Mesendoderm (in vitro differentiated cells): ENCODE results near the gene ERP27.

Experiments used
- DNase-seq: peaks from one replicate; pipeline ENCODE4 v3.0.0; 2013
- H2AK5ac ChIP-seq: 2 replicates; pipeline ENCODE4 v1.6.1; 2013; ENCODE audit warnings: low read length, inconsistent platforms
- H2BK120ac ChIP-seq: 2 replicates; pipeline ENCODE4 v1.6.1; 2013; ENCODE audit warnings: low read depth, mild to moderate bottlenecking, low read length, moderate library complexity, mixed read lengths
- H2BK15ac ChIP-seq: replicated peaks from 2 replicates; pipeline ENCODE4 v1.6.1; 2013; ENCODE audit warnings: low read depth, mild to moderate bottlenecking, moderate library complexity
- H2BK5ac ChIP-seq: 2 replicates; pipeline ENCODE4 v1.6.1; 2013; ENCODE audit warnings: low read length, inconsistent platforms
- H3K18ac ChIP-seq: 2 replicates; pipeline ENCODE4 v1.6.1; 2013; ENCODE audit warnings: mild to moderate bottlenecking, low read length, mixed read lengths
- H3K23ac ChIP-seq: one replicate; pipeline ENCODE4 v1.6.1; 2013; ENCODE audit warnings: low read length
- H3K27ac ChIP-seq: 2 replicates; pipeline ENCODE4 v1.5.1; 2013; ENCODE audit warnings: low read depth, mild to moderate bottlenecking, inconsistent platforms, low read length, moderate library complexity
- H3K27me3 ChIP-seq: 2 replicates; pipeline ENCODE4 v1.6.1; 2013; ENCODE audit warnings: low read length, control low read depth, mild to moderate bottlenecking, inconsistent platforms; ENCODE audit not compliant: insufficient read depth, poor library complexity
- H3K36me3 ChIP-seq: 2 replicates; pipeline ENCODE4 v1.6.1; 2013; ENCODE audit warnings: low read length, inconsistent platforms; ENCODE audit not compliant: control insufficient read depth, insufficient read depth
- H3K4ac ChIP-seq: one replicate; pipeline ENCODE4 v1.6.1; 2013; ENCODE audit warnings: low read depth, mild to moderate bottlenecking, low read length, moderate library complexity
- H3K4me1 ChIP-seq: 2 replicates; pipeline ENCODE4 v1.6.1; 2013; ENCODE audit warnings: low read depth, low read length, inconsistent platforms; ENCODE audit not compliant: control insufficient read depth
- H3K4me2 ChIP-seq: 2 replicates; pipeline ENCODE4 v1.6.1; 2013; ENCODE audit warnings: low read length
- H3K4me3 ChIP-seq: 2 replicates; pipeline ENCODE4 v1.5.1; 2013; ENCODE audit warnings: mild to moderate bottlenecking, low read length
- H3K56ac ChIP-seq: one replicate; pipeline ENCODE4 v1.6.1; 2013; ENCODE audit warnings: low read length
- H3K79me1 ChIP-seq: 2 replicates; pipeline ENCODE4 v1.6.1; 2013; ENCODE audit warnings: low read length, inconsistent platforms
- H3K79me2 ChIP-seq: 2 replicates; pipeline ENCODE4 v1.6.1; 2013; ENCODE audit warnings: mild to moderate bottlenecking, low read length; ENCODE audit not compliant: control insufficient read depth, insufficient read depth
- H3K9ac ChIP-seq: 2 replicates; pipeline ENCODE4 v1.6.1; 2013; ENCODE audit warnings: low read length, inconsistent platforms
- H4K5ac ChIP-seq: one replicate; pipeline ENCODE4 v1.6.1; 2013; ENCODE audit warnings: low read length
- H4K8ac ChIP-seq: one replicate; pipeline ENCODE4 v1.6.1; 2013; ENCODE audit warnings: low read depth, mild to moderate bottlenecking, control low read depth, low read length, moderate library complexity
- whole genome bisulfite sequencing: extraction: QIAGEN DNeasy Blood & Tissue Kit; methylation state at CpG from one replicate; pipeline ENCODE4 v1.1.7; 2013; ENCODE audit warnings: low lambda C conversion rate, missing lambda C conversion rate; ENCODE audit not compliant: insufficient coverage; ENCODE audit errors: extremely low coverage; 5-methylcytosine and 5-hydroxymethylcytosine counted together

Gene ERP27

DNA sequence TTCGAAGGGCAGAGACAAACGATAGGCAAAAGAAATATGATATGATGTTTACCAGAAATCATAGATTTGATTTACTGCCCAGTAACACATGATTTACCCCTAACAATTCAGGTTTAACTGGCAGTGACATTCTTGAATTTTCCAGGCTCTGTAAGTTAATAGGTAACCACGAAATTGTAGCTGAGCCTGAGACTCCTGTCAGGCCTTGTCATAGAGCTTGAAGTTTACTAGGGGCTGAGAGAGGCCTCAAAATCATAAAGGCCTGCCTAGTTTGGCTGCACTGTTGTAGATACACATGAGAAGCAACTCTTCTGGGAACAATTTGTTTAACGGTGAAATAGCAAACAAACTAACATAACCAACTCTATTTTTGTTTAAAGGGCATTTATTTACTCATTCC, 3.3 kb downstream of the ERP27 start:
- WGBS, result no CpG with 5 or more reads among the region's 4 CpGs
- Histone ChIP-seq H2BK15ac (no peak overlapping the region), H3K9ac (no peak overlapping the region), H3K4me3 (no peak overlapping the region), H3K36me3 (no peaks in the 10 kb centered on the region), H3K27me3 (no peaks in the 10 kb centered on the region), H4K5ac (no peak overlapping the region), H3K4me2 (no peak overlapping the region), H3K79me1 (no peaks in the 10 kb centered on the region), H2BK120ac (no peak overlapping the region), H4K8ac (no peak overlapping the region), H2BK5ac (no peak overlapping the region), H3K4me1 (no peaks in the 10 kb centered on the region), H3K79me2 (no peaks in the 10 kb centered on the region), H3K18ac (no peak overlapping the region), H3K56ac (no peak overlapping the region), H2AK5ac (no peak overlapping the region), H3K23ac (no peak overlapping the region), H3K27ac (no peak overlapping the region), H3K4ac (no peak overlapping the region)
- DNase-seq, result no peak

DNA sequence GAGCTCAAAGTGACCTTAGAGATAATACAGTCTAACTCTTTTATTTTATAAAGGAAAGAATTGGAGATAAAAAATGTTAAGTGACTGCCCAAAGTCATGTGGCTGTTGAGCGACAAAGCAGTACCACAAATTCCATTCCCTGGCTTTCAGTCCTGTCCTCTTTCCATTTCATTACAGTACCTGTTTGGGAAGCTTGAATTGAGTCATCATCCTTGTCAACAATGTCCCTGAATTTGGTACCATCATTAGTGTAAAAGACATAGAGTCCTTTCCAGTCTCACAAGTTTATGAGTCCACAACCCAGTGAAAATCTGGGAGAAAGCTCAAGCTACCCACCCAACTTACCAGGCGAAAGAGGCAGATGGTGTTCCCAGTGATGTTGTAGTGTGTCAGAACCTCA, 3.8 kb downstream of the ERP27 start:
- Histone ChIP-seq H4K5ac (no peak overlapping the region), H3K27ac (no peak overlapping the region), H4K8ac (no peak overlapping the region), H3K79me2 (no peaks in the 10 kb centered on the region), H3K4ac (no peak overlapping the region), H2BK120ac (no peak overlapping the region), H3K4me2 (no peak overlapping the region), H2AK5ac (no peak overlapping the region), H3K23ac (no peak overlapping the region), H2BK15ac (no peak overlapping the region), H3K18ac (no peak overlapping the region), H2BK5ac (no peak overlapping the region), H3K56ac (no peak overlapping the region), H3K4me1 (no peaks in the 10 kb centered on the region), H3K9ac (no peak overlapping the region), H3K36me3 (no peaks in the 10 kb centered on the region), H3K4me3 (no peak overlapping the region), H3K27me3 (no peaks in the 10 kb centered on the region), H3K79me1 (no peaks in the 10 kb centered on the region)
- no CpG with 5 or more reads among the region's 2 CpGs for WGBS
- no peak for DNase-seq

DNA sequence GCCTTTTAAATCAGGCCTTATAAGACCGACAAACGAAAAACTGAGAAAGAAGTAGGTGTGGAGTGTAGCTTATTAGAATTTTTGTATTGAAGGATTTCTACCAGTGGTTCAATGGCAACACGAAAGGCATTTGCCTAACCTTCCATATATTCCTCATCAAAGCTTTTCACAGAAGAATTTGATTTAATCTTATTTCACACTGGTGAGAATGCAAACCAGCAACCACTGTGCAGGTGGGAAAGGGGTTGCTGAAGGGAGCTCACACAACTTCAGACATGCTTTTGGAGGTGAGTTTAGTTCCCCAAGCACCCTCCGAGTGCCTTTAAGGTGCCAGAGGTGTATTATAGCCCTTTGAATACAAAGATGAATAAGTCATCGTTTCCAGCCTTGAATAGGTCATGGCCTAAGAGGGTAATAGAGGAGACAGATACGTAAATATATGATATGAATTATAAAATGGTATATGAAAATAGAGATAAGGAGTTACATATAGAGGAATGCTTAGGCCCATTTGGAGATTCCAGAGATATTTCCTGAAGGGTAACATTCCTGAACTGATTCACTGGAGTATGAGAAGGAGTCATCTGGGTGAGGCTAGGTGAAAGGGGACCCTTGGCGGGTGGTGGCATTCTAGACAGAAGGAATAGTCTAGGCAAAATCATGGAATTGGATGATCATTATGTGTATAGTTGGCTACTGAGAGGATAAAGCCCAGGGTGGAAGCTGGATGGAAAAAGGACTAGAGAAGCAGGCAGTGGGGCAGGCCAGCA, 6.4 kb downstream of the ERP27 start:
- H2BK120ac ChIP-seq, result no peak overlapping the region
- no peak for DNase-seq
- no peaks in the 10 kb centered on the region for H3K79me1 ChIP-seq
- H3K4ac ChIP-seq, result no peak overlapping the region
- no peak overlapping the region for H3K56ac ChIP-seq
- no peak overlapping the region for H3K4me3 ChIP-seq
- H3K9ac ChIP-seq, result no peak overlapping the region
- H3K36me3 ChIP-seq, result no peaks in the 10 kb centered on the region
- no peak overlapping the region for H3K23ac ChIP-seq
- no peak overlapping the region for H2BK5ac ChIP-seq
- H3K27ac ChIP-seq, result no peak overlapping the region
- no peak overlapping the region for H4K5ac ChIP-seq
- no peak overlapping the region for H4K8ac ChIP-seq
- no peak overlapping the region for H3K4me2 ChIP-seq
- H3K27me3 ChIP-seq, result no peaks in the 10 kb centered on the region
- no peak overlapping the region for H2BK15ac ChIP-seq
- no peak overlapping the region for H3K18ac ChIP-seq
- H2AK5ac ChIP-seq, result no peak overlapping the region
- H3K4me1 ChIP-seq, result no peaks in the 10 kb centered on the region
- H3K79me2 ChIP-seq, result no peaks in the 10 kb centered on the region
- WGBS, result 100% methylated on average over 1 of the region's 7 CpGs

DNA sequence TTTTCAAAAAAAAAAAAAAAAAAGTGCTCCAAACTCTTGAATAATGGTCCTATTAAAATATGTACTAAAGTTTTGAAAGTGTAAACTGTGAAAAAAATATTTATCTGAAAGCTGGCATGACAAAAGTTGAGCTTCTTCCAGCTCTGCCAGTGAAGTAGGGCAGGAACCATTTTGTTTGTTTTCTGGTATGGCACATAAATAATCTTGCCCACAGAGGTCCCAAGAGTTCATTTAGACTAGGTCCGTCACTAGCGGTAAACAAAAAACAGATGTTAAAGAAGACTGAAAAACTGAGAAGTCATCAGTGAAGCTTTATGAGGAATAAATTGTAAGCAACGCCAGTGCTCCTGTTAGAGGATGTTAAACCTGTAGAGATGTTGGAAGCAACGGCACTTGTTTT, 7.0 kb downstream of the ERP27 start:
- Histone ChIP-seq H3K23ac (no peak overlapping the region), H4K8ac (no peak overlapping the region), H4K5ac (no peak overlapping the region), H2AK5ac (no peak overlapping the region), H2BK15ac (no peak overlapping the region), H3K4me2 (no peak overlapping the region), H3K4ac (no peak overlapping the region), H3K27ac (no peak overlapping the region), H2BK5ac (no peak overlapping the region), H3K27me3 (no peaks in the 10 kb centered on the region), H3K4me3 (no peak overlapping the region), H3K36me3 (no peaks in the 10 kb centered on the region), H3K9ac (no peak overlapping the region), H3K56ac (no peak overlapping the region), H3K79me1 (no peaks in the 10 kb centered on the region), H3K79me2 (no peaks in the 10 kb centered on the region), H3K18ac (no peak overlapping the region), H2BK120ac (no peak overlapping the region), H3K4me1 (no peaks in the 10 kb centered on the region)
- no CpG with 5 or more reads among the region's 4 CpGs for WGBS
- no peak for DNase-seq

DNA sequence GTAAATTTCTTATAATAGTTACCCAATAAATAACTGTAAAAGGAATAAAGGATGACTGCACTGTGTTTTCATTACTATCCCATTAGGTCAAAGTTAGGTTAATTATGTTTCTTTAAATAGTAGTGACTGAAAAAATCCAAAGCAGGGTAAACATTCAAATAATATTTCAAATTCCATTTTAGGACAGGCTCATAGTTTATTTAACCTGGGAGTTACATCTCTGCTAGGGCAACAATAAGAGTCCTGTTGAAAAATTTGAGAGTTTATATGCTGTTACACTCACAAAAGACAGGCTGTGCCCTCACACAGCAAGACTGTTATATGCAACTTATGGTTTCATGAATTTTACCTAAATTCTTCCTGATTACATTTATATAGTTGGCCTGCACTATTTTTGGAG, 8.0 kb downstream of the ERP27 start:
- no peaks in the 10 kb centered on the region for H3K79me1 ChIP-seq
- no peak overlapping the region for H3K23ac ChIP-seq
- no peak overlapping the region for H3K4ac ChIP-seq
- H2BK5ac ChIP-seq, result no peak overlapping the region
- DNase-seq, result no peak
- H4K8ac ChIP-seq, result no peak overlapping the region
- no peak overlapping the region for H3K18ac ChIP-seq
- H4K5ac ChIP-seq, result no peak overlapping the region
- no peak overlapping the region for H3K56ac ChIP-seq
- H2BK15ac ChIP-seq, result no peak overlapping the region
- no peaks in the 10 kb centered on the region for H3K36me3 ChIP-seq
- no peak overlapping the region for H2BK120ac ChIP-seq
- no peak overlapping the region for H3K4me3 ChIP-seq
- H3K27me3 ChIP-seq, result no peaks in the 10 kb centered on the region
- H3K27ac ChIP-seq, result no peak overlapping the region
- no peaks in the 10 kb centered on the region for H3K4me1 ChIP-seq
- no peaks in the 10 kb centered on the region for H3K79me2 ChIP-seq
- H3K4me2 ChIP-seq, result no peak overlapping the region
- no peak overlapping the region for H3K9ac ChIP-seq
- no peak overlapping the region for H2AK5ac ChIP-seq

DNA sequence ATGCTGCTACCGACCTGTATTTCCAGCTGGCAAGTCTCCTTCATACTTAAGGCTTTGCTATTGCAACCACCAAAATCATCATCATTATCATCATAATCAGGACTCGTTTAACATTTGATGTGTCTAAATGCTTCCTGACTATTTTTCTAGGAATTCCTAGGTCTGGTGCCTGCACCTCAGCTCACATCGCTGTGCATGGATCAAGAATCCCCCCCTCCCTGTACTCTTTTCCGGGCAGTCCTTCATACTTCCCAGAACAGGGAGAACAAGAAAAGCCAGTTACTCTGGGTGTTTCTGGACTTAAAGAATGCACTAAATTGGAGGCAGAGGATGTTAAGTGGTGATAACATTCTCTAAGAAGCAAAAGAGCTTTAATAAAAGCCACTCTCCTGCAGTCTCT, 9.4 kb downstream of the ERP27 start:
- Histone ChIP-seq H2BK120ac (no peak overlapping the region), H3K27me3 (no peaks in the 10 kb centered on the region), H3K9ac (no peak overlapping the region), H3K36me3 (no peaks in the 10 kb centered on the region), H3K4me1 (no peaks in the 10 kb centered on the region), H3K4me3 (no peak overlapping the region), H3K79me1 (no peaks in the 10 kb centered on the region), H4K5ac (no peak overlapping the region), H3K23ac (no peak overlapping the region), H3K4ac (no peak overlapping the region), H3K56ac (no peak overlapping the region), H3K27ac (no peak overlapping the region), H3K18ac (no peak overlapping the region), H2BK5ac (no peak overlapping the region), H4K8ac (no peak overlapping the region), H2AK5ac (no peak overlapping the region), H2BK15ac (no peak overlapping the region), H3K79me2 (no peaks in the 10 kb centered on the region), H3K4me2 (no peak overlapping the region)
- no CpG with 5 or more reads among the region's 4 CpGs for WGBS
- peak; percentile 91 for DNase-seq
